Measurements from ENCODE around the gene RSU1.

DNA sequence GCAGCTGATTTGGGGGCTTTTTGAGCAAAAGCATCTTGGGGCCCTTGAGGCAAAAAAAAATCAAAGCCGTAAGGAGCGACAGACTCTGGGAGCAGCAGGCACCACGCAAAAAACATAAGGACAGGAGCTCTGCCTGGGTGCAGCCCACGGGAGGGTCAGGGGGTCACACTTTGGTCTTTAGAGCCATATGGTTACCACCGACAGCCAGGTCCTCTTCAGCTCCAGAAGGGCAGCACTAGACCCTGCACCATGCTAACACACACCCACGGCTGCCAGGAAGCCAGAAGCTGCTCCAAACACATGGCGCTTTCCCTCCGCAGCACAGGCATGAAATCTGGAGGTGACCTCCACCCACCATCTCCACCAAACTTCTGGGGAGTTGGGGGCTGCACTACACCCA lies 47.1 kb downstream of the RSU1 start:
- TF ChIP-seq, protein P1, sequence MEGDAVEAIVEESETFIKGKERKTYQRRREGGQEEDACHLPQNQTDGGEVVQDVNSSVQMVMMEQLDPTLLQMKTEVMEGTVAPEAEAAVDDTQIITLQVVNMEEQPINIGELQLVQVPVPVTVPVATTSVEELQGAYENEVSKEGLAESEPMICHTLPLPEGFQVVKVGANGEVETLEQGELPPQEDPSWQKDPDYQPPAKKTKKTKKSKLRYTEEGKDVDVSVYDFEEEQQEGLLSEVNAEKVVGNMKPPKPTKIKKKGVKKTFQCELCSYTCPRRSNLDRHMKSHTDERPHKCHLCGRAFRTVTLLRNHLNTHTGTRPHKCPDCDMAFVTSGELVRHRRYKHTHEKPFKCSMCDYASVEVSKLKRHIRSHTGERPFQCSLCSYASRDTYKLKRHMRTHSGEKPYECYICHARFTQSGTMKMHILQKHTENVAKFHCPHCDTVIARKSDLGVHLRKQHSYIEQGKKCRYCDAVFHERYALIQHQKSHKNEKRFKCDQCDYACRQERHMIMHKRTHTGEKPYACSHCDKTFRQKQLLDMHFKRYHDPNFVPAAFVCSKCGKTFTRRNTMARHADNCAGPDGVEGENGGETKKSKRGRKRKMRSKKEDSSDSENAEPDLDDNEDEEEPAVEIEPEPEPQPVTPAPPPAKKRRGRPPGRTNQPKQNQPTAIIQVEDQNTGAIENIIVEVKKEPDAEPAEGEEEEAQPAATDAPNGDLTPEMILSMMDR (conservative IDR thresholded peaks at IDR 0.05): no peak
- TF ChIP-seq EZH2 (IDR thresholded peaks at IDR 0.05; ENCODE audit: low read depth): no peak

Data from PC-9 (cell line).